GM19452 (cell line): ENCODE measurements around the gene DDX51.

Experiments used
- ATAC-seq: cut with Tn5 transposase; IDR thresholded peaks from one replicate; pipeline ENCODE4 v1.9.1; 2021; ENCODE audit not compliant: unreplicated experiment

Gene DDX51

DNA sequence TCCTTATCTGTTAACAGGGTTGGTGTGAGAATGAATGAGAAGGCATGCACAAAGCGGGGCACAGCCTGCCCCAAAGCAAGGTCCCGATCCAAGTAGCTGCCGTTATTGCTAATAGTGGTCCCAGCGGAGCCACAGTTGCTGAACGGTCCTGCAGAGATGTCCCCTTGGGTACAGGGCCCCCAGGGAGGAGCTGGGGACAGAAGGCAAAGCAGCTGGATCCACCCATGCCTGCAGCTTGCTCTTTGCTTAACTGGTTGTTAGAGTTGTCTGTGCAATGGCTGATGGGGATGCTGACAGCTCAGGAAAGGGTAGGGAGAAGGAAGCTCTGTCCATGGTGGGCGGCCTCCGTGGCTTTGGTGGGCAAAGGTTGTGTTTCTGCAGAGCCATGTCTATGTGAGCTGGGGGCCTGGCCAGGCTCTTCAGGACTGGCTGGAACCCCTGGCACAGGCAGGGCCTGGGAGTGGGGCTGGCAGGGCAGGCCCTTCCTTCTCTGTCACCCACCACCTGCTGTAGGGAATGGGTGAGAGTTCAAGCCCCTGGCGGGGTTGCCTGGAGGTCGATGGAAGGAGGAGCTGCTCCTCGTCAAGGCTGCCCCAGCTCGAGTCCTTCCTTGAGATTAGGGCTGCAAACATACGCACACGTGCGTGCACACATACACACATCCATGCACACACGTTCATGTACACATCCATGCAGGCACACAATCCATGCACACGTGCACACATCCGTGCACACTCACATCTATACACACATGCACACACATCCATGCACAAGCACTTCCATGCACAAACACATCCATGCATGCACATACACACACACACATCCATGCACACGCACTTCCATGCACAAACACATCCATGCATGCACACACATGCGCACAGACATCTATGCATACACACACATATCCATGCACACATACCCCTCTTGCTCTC, 35.6 kb upstream of the DDX51 start:
- ATAC-seq, result no peak

DNA sequence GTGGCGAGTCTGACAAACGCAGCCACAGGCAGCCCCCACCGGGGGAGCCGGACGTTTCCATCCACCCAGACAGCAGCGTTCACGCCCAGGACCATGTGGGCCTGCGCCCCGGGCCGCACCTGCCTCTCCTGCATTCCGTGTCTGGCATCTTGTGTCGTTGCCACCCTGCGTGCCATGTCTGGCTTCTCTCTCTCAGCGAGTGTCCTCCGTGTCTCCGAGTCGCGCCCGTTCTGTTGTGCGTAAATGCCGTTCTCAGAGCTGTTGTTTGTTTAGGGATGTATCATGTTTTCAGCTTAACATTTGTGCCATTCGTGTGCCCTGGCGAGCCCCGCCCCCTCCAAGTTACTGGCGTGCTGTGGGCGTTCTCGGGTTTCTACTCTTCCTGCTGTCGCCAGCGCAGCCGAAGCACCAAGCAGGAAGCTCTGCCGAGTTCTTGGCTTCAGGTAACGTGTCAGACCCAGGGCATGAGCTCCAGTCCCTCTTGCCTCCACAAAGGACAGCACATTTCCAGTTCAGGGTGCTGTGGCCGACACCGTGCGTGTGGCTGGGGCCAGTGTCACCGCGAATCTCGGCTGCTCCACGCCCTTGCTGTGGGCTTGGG, 34.8 kb upstream of the DDX51 start:
- ATAC-seq, result no peak

DNA sequence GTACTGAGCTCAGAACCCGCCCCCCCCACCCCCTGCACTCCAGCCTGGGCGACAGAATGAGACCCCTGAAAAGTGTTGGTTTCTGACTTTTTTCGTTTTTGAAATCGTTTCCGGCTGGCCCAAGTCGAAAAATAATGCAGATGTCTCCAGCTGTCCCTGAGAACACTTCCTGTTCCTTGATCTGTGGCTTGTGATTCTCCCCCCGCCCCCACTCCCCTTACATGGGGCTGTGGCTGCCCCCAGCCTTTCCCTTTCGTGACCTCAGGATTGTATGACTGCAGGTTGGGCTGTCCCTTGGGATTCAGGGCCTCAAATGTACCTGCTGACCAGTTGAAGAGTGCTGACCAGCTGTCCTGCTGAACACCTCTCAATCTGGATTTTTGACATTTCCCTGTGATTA, 34.2 kb upstream of the DDX51 start:
- no peak for ATAC-seq

DNA sequence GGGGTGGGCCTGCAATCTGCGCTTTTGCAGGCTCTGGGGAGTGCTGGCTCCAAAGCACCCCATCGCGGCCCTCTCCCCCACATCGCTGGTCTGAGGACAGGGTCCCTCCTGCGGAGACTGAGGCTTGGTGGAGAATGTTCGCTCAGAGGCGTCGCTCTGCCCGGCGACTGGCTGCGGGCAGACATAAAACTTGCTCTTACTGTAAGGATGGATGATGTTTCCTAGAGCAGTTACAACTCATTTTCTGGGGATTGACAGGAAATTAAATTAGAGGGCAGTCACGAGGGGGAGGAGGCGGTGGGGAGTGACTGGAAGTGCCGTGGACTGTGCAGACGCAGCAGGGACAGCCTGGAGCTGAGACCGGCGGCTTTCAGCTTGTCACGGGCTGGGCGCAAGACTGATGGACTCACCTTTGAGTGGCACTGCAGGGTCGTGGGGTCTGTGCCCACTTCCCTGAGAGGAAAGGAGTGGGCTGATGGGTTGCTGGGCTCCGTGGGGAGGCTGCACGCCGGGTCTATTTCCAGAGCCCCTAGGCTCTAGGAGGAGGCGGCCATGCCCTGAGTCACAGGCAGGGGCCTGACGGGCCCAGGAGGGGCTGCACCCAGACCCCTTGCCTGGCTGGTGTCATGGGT, 32.9 kb upstream of the DDX51 start:
- ATAC-seq, result no peak

DNA sequence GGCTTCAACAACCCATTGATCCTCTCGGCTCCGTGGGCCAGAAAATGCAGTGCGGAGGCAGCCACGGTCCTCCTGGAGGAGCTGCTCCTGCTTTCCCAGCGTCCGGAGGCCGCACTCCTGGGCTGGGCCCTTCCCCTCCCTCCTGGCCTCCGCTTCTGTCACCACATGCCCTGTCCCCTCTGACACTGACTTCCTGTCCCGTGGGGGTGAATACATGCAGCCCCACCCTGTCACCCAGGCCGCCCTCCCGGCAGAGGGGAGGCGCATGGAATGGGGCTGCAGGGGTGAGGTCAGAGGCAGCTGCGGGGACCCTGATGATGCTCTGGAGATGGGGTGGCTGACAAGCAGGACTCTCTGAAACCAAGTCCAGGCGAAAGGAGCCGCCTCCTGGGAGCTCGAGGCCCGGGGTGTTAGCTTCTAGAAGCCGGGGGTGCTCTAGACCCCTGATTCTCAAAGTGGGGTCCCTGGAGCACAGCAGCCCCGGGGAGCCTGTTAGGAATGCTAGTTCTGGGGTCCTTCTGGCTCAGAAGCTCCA, 32.3 kb upstream of the DDX51 start:
- no peak for ATAC-seq

DNA sequence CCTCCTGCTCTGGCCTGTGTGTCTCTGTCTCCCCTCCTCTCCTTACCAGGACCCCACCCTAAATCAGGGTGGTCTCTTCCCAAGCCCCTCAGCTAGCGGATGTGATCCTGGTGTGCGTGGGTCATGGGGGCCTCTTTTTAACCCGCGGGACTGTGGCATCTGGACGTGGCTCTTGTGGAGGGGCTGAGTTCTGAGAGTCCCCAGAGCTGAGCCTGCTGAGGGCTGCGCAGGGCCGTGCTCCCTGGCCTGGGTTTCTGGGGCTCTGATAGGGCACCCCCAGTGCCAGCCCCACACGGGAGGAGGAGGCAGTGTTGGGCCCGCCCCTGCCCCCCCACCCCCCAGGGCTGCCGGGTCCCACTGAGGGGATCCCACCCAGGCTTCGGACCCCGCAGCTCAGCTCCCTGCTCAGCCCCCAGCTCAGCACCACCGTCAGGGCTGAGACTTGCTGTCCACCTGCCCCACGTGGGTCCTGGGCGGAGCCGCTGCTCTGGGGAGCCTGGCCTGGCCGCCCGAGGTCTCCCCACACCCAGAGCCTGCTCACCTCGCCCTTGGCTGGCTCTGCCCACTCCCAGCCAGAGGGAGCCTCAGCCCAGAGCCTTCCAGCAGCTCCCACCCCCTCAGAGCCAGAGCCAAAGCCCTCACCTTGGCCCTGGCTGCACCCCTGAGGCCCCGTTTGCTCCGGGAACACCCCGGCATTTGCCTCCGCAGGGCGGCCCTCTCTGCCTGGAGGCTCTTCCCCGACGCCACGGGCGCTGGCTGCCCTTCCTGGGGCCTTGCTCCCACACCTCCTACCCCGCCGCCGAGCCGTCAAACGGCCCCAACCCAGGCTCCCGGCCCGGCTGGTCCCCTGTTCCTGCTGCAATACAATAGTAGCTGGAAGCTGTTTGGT, 31.6 kb upstream of the DDX51 start:
- ATAC-seq, result no peak

DNA sequence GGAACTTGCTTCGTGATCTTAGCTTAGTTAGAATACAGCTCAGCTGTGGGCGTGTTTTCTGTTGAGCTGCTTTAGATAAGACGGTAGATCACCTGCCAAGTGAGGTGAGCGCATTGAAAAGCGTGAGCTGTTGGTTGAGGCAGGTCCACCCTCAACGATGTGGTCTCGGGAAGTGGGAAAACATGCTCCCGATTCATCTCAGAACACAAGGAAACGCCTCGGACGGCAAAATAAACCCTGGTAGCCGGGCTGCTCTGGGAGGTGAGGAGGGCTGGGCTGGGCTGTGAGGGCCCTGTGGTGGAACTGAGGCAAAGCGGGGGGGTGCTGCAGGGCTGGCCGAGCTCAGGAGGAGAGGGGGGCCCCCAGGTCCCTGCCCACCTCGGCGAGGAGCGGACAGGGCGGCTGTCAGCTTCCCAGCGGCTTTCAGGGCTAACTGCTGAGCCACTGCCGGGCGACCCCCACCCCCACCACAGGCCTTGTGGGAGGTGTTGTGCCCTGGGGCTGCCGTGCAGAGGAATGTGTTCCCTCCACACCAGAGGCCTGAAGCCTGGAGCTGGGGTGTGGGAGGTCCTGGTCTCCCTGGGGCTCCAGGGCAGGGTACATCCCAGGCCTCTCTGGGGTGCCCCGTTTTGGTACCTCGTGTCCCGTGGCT, 30.8 kb upstream of the DDX51 start:
- no peak for ATAC-seq

DNA sequence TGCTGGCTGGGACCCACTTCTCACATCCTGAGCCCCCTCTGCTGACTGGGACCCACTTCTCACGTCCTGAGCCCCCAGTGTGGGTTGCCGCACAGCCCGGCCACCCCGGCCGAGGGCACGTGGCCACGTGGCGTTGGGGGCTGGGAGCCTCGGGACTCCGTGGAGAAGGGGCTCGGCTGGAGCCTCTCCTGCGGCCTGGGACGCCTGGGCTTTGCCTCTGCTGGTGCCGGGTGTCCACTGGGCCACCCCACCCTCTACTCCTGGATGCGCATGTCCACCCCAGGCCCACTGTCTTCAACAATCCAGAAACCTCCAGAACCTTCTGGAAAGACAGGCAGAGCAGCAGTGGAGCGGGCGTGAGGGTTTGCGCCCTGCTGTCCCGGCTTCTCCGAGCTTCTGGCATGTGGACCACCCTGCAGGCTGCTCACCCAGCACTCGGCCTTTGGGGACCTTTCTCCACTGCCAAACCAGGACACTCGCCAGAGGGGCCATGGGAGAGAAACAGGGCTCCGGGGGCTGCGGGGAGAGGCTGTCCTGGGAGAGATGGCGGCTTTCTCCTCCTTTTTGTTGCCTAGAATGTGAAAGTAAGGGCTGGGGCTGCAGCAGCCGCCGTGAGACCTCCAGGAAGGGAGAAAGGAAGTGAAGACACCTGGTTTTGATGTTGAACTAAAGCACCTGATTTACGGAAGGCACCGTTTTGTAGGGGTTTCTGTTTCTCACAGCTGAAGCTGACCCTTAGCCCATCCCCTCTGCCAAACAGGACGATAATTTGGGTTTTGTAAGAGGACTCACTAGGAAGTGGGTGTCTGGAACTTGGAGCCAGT, 30.1 kb upstream of the DDX51 start:
- no peak for ATAC-seq

DNA sequence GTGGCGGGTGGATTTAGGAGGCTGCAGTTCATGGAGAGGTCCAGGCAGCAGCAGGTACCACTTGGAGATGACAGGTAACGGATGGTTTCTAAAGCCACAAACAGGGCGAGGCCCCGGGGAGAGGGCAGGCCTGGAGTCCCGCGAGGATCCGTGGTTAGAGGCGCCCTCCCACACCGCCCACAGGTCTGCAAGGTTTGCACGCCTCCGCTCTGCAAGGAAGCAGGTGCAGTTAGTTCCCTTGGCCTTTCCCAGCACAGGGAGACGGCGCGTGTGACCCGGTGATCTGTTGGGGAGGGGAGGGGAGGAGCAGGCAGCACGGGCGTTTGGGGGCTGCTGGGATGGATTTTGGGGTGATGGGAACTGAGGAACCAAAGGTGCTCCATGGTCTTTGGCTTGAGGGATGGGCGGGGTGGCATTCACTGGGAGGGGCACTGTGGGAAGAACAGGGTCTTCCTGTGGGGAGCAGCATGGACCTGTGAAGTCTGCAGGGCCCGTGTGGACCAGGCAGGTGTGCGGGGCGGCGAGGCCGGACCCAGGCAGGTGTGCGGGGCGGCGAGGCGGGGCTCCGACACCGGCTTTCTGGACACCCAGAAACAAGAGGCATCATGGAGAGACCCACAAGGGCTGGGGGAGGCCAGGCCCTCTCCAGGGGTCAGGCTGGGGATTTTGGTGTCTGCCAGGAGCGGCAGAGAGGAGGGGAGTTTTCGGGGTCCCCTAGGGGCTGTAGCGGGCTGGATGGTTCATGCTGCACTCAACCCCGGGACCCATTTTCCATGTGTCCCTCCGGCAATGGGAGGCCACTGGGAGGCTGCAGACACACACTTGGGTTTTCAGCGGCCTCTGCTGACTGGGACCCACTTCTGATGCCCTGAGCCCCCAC, 29.3 kb upstream of the DDX51 start:
- no peak for ATAC-seq

DNA sequence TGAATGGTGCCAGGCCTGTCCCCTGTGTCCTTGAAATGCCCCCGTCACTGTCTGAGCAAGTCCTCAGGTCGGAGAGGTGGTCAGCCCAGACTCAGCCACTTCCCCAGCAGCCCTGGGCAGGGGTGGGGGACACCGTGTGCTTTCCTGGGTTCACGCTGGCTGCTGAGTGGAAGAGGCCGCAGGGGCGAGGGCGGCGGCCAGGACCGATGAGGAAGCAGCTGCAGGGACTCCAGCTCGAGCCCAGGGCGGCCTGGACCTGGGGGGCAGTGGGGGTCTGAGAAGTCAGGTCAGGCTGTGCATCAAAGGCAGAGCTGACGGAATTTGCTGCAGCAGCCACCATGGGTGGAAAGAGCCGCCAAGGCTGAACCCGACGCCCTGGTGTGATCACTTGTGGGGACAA, 28.5 kb upstream of the DDX51 start:
- no peak for ATAC-seq

DNA sequence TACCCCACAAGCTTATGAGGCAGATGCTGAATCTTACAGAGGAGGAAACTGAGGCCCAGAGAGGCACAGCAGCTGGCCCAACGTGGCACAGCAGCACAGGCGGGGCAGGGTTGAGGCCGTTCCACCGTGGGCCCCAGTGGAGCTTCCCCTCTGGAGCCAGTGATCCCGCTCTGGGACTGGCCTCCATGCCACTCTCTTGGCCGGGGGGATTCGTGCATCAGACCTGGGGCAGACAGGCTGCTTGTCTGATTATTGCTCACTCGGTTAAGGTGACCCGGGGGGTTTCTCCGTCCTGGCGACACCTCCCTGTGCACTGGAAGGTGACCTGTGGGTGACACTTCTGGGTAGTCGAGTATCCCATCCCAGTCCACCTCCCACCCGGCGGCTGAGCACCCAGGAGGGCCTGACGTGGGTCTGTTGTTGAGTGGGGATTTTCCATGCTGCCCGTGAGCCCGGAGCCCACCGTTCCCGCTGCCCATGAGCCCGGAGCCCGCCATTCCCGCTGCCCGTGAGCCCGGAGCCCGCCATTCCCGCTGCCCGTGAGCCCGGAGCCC, 27.9 kb upstream of the DDX51 start:
- ATAC-seq, result no peak

DNA sequence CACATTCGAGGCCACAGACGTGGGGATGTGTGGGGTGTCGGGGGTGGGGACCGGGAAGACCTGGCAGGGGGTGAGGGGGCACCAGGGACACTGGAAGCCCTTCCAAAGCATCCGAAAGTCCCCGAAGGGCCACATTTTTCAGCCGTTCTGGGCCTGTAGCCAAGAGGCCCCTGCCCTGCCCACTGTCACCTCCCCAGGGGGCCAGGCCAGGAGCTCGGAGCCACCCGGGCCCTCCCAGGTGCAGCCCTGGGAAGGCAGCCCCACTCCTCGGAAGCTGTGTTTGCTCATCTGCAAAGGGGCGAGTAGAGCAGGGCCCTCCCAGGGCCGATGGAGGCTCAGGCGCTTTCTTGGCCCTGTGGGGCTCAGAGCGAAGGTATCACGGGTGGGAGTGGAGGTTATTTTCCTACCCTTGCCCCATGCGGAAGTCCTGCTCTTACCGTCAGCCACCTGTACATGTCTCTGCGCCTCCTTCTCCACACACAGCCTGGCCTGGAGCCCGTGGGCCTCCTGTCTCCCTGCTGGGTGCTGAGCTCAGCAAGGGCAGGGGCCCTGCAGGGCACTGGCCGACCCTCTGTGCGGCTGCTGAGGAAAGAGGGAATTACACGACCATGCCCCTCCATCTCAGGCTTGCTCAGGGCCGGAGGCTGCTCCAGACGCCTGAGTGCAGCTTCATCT, 27.3 kb upstream of the DDX51 start:
- no peak for ATAC-seq

DNA sequence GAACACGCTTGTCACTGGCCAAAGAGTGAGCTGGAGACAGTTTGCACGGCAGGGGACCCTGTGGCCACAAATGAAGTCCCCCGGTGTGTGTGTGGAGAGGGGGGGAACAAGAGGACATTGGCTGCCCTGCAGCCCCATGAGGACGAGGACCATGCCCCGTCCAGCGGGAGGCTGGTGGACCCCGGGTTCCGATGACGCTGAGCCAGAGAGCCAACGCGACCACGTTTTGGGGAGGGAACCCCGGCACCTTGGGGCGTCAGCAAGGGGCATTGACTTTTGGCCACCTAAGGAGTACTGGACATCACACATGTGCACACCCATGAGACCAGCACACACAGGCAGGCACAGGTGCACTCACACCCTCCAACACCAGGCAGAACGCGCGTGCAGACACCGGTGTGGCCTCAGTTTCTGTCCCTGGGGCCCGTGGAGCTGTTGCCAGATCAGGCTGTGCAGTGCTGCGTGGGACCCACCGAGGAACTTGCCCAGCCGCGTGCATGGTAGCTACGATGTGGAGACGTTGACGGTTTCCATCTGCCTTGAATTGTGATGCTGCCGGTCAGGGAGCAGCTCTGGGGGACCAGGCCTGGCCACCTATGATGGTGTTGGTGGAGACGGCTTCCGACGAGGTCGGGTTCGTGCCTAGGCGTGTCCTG, 26.6 kb upstream of the DDX51 start:
- no peak for ATAC-seq

DNA sequence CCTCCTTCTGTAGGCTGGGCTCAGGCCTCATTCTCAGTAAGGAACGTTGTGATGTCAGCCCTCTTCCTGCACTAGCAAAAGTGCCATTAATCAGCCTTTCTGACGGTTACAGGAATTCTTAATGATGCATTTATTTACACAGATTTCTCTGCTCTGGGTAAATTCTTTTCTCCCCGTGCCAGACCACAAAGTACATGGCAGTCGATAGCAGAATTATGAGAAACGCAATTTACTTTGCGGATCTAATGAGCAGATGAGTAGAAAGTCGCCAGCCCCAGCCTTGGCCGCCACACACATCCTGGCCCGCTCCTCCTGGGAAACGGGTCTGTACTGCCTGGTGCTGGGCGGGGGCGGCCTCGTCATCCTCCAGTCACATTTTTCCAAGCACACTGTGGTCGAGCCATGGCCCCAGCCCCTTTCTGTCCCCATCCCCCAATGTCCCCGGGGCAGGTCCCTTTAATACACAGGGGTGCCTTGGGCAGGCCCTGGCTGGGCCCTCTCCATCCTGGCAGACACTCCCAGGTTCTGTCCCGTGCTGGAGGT, 26.0 kb upstream of the DDX51 start:
- ATAC-seq, result no peak

DNA sequence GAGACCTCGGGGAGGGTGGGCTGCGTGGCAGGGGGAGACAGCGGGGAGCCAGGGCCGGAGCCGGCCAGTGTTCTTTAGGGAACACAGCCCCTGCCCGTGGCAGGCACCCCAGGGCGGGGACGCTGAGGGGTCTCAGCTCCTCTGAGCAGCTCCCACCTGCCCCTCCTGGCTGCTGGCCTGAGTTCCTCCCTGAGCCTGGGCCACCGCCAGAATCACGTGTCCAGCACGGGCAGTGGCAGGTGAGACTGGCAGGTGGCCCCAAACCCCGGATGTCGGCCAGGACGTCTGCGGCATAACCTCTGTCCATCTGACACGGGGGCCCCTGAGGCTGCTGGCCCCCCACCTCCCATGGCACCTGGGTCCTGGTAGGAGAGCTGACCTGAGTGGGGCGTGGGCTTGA, 25.3 kb upstream of the DDX51 start:
- no peak for ATAC-seq

DNA sequence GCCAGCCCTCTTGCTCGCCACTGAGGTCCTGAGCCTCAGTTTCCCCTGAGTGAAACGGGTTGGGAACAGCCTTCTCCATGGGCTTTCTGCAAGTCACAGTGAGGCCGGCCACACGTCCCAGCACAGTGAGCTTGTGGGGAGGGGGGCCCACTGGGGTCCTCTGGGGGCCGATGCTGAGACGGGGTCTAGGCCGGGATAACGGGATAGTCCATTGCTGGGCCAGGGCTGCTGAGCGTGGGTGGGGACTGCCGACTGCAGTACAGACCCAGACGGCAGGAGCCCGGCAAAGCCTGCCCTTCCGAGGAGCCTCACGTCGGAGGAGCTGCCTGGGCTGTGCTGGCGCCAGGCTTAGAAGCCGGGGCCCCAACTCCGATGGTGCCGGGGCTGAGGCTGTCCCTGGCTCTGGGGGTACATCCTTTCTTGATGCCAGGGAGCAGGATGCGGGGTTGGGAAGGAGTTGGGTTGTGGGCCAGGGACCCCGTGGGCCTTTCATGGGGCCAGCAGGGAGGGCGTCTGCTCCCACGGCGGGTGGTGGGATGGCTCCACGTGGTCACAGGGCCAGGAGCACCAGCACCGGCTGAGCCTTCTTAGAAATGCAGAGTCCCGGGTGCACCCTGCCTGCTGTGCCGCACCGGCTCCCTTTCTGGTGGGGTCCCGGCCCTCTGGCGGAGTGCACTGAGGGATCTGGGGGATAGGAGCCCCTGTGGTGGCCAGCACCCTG, 24.4 kb upstream of the DDX51 start:
- no peak for ATAC-seq
